Lung (tissue), 12 donors: ENCODE data around the gene WTAP. TPM values are rescaled to one million over a fixed set of nuclear protein-coding genes. Genes with fewer than 3 reads are reported as not detected.
"Not testable (repeated sequence)": the region's sequence is repeated elsewhere in the genome, so short reads cannot be mapped to it uniquely, and the experiment has no call there.

Experiments
- ATAC-seq: fragments of 200-7000 bp; cut with Tn5 transposase; one replicate; pipeline ENCODE4 v1.9.1; 2020; ENCODE audit warnings: moderate number of reproducible peaks; ENCODE audit not compliant: insufficient read depth, low FRiP score
- DNase-seq, 3 donors: peaks; one replicate each; pipeline ENCODE4 v3.0.0-alpha.2; 2013 to 2017
- H3K27ac ChIP-seq, 2 donors: one replicate each; pipeline ENCODE4 v1.5.1; 2013; ENCODE audit warnings: mild to moderate bottlenecking in 2 of 2, moderate library complexity in 2 of 2, control low read depth in 1 of 2, inconsistent platforms in 1 of 2, low read depth in 1 of 2, low read length in 1 of 2
- H3K27me3 ChIP-seq, 3 donors: one replicate each; pipeline ENCODE4 v1.5.1; 2013; ENCODE audit warnings: low read length in 2 of 3; ENCODE audit not compliant: control insufficient read depth in 3 of 3, insufficient read depth in 3 of 3
- H3K36me3 ChIP-seq, 4 donors: one replicate each; pipeline ENCODE4 v1.5.1; 2013; ENCODE audit warnings: low read length in 4 of 4, mild to moderate bottlenecking in 1 of 4, moderate library complexity in 1 of 4; ENCODE audit not compliant: control insufficient read depth in 4 of 4, insufficient read depth in 4 of 4
- H3K4me1 ChIP-seq, 5 donors: one replicate each; pipeline ENCODE4 v1.5.1; 2013; ENCODE audit warnings: low read length in 5 of 5, mild to moderate bottlenecking in 2 of 5, moderate library complexity in 1 of 5; ENCODE audit not compliant: control insufficient read depth in 5 of 5, insufficient read depth in 5 of 5
- H3K4me3 ChIP-seq: one replicate; pipeline ENCODE4 v1.5.1; 2013; ENCODE audit warnings: mild to moderate bottlenecking, control low read depth, moderate library complexity
- H3K9ac ChIP-seq, 2 donors: one replicate each; pipeline ENCODE4 v1.5.1; 2013; ENCODE audit warnings: low read length in 2 of 2, control low read depth in 1 of 2; ENCODE audit not compliant: insufficient read depth in 1 of 2
- H3K9me3 ChIP-seq, 4 donors: one replicate each; pipeline ENCODE4 v1.5.1; 2013; ENCODE audit warnings: low read length in 3 of 4, mild to moderate bottlenecking in 1 of 4, moderate library complexity in 1 of 4; ENCODE audit not compliant: control insufficient read depth in 4 of 4, insufficient read depth in 3 of 4
- WGBS, 2 donors: extraction: QIAGEN DNeasy Blood & Tissue Kit; methylation state at CpG; one replicate each; pipeline ENCODE4 v1.1.7; 2013; 5-methylcytosine and 5-hydroxymethylcytosine counted together
- polyA plus RNA-seq, 2 donors: library from polyadenylated mRNA; stranded (reverse); fragments of 200-250 nt; gene quantifications; one replicate each; pipeline ENCODE4 v1.2.1, GENCODE V29; 2013
- total RNA-seq, 2 donors: library from RNA; depleted of rRNA in 1 of 2; stranded (reverse); fragments of >200 nt in 1 of 2; gene quantifications; one replicate each; pipeline ENCODE4 v1.2.1, GENCODE V29; 2014 to 2021
- TF ChIP-seq, protein P1 (sequence below): IDR thresholded peaks from 2 replicates; pipeline ENCODE4 v1.5.1; 2012; ENCODE audit warnings: mild to moderate bottlenecking; ENCODE audit errors: control extremely low read depth, extremely low read depth
- donor health status: control.
- donor health status: control.
- donor health status: Bipolar disorder and iron deficiency.
- donor health status: healthy.
- donor health status: DM: yes; HTN: yes; CAD: no.

WTAP gene
- total and polyA plus RNA-seq, 4 donors = 70.8 to 145 (median 113) TPM

- TF ChIP-seq, protein P1, sequence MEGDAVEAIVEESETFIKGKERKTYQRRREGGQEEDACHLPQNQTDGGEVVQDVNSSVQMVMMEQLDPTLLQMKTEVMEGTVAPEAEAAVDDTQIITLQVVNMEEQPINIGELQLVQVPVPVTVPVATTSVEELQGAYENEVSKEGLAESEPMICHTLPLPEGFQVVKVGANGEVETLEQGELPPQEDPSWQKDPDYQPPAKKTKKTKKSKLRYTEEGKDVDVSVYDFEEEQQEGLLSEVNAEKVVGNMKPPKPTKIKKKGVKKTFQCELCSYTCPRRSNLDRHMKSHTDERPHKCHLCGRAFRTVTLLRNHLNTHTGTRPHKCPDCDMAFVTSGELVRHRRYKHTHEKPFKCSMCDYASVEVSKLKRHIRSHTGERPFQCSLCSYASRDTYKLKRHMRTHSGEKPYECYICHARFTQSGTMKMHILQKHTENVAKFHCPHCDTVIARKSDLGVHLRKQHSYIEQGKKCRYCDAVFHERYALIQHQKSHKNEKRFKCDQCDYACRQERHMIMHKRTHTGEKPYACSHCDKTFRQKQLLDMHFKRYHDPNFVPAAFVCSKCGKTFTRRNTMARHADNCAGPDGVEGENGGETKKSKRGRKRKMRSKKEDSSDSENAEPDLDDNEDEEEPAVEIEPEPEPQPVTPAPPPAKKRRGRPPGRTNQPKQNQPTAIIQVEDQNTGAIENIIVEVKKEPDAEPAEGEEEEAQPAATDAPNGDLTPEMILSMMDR = no peak
- Histone ChIP-seq H3K9me3 (no peaks in the 10 kb centered on the region), H3K9ac (no peak overlapping the region), H3K27me3 (no peaks in the 10 kb centered on the region), H3K4me1 (peaks cover 0 to 3% (median 0%) of the 10 kb centered on the region in 5 donors), H3K27ac (no peak overlapping the region), H3K36me3 (peaks cover 18 to 55% (median 25%) of the 10 kb centered on the region in 4 donors), H3K4me3 (no peak overlapping the region)
- DNase-seq = no peak
- WGBS, 2 donors = 93 to 97% methylated on average over 1 of the region's 1 CpG
- no peak for ATAC-seq
Measured at GRCh38 chr6:159746759-159747158, 19.5 kb downstream of the WTAP start.

DNA sequence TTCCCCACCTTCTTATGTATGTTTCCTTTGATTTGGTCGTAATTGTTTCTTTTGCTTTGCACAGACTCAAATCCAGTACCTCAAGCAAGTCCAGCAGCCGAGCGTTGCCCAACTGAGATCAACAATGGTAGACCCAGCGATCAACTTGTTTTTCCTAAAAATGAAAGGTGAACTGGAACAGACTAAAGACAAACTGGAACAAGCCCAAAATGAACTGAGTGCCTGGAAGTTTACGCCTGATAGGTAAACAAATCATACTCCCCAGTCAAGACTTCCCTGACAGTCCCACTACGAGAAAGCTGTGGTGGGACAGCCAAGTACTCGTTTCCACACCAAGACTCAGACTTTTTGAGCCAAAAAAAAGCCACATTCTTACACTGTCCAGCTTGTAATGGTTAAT, 20.8 kb downstream of the WTAP start:
- not testable (repeated sequence) for H3K27me3 ChIP-seq, H3K4me3 ChIP-seq, H3K27ac ChIP-seq, DNase-seq, H3K9ac ChIP-seq, H3K9me3 ChIP-seq, ATAC-seq, H3K4me1 ChIP-seq
- H3K36me3 ChIP-seq = peaks cover 18 to 53% (median 26%) of the 10 kb centered on the region in 4 donors
- 82 to 85% methylated on average over 7 of the region's 7 CpGs for WGBS, 2 donors

GRCh38 chr6:159751448-159751847, 24.1 kb downstream of the WTAP start:
- H3K36me3 ChIP-seq = peaks cover 22 to 45% (median 27%) of the 10 kb centered on the region in 4 donors
- 88 to 92% methylated on average over 3 of the region's 3 CpGs for WGBS, 2 donors

GRCh38 chr6:159753081-159753872, 26.0 kb downstream of the WTAP start:
- Histone ChIP-seq H3K4me3 (no peak overlapping the region), H3K4me1 (no peaks in the 10 kb centered on the region), H3K9me3 (no peaks in the 10 kb centered on the region), H3K9ac (no peak overlapping the region), H3K27me3 (no peaks in the 10 kb centered on the region), H3K36me3 (peaks cover 22 to 46% (median 28%) of the 10 kb centered on the region in 4 donors), H3K27ac (no peak overlapping the region)
- ATAC-seq (no peak), DNase-seq (peak in 1 of 3 donors; percentile 23)
- 78 to 92% methylated on average over 6 of the region's 6 CpGs for WGBS, 2 donors
- TF ChIP-seq, protein P1 = no peak

More at GRCh38 chr6:159751448-159751847, 24.1 kb downstream of the WTAP start:
- Histone ChIP-seq H3K27me3 (no peaks in the 10 kb centered on the region), H3K9me3 (no peaks in the 10 kb centered on the region), H3K4me3 (no peak overlapping the region), H3K27ac (no peak overlapping the region), H3K9ac (no peak overlapping the region), H3K4me1 (no peaks in the 10 kb centered on the region)
- TF ChIP-seq, protein P1 = no peak
- no peak for ATAC-seq
- no peak for DNase-seq
